Measurements from ENCODE around the gene AGMAT.

AGMAT gene

GRCh38 chr1:15524283-15525049, 60.4 kb downstream of the AGMAT start:
- DNase-seq (ENCODE audit: low read depth): peak; percentile 100

- DNase-seq (ENCODE audit: low read depth): no peak
Measured at GRCh38 chr1:15524021-15524282, 60.9 kb downstream of the AGMAT start, which contains the start of gene CASP9. Gene CASP9 (minus strand): TSS chr1:15524215. CDS start chr1:15524200, 15 bp downstream.

- DNase-seq (ENCODE audit: low read depth): no peak
Measured at GRCh38 chr1:15523104-15524020, 61.5 kb downstream of the AGMAT start.

- no peak for DNase-seq (ENCODE audit: low read depth)
Measured at GRCh38 chr1:15522551-15522950, 62.3 kb downstream of the AGMAT start.
